Hematopoietic multipotent progenitor cell treated with erythropoietin and hydrocortisone succinate and interleukin-3 and kit ligand, for 8 days (in vitro differentiated cells): ENCODE data around the gene RTL3.
"Not testable (repeated sequence)": the region's sequence is repeated elsewhere in the genome, so short reads cannot be mapped to it uniquely, and the experiment has no call there.

Experiments used
- DNase-seq: peaks from one replicate; pipeline ENCODE4 v3.0.0-alpha.2; 2015

Gene RTL3, protein sequence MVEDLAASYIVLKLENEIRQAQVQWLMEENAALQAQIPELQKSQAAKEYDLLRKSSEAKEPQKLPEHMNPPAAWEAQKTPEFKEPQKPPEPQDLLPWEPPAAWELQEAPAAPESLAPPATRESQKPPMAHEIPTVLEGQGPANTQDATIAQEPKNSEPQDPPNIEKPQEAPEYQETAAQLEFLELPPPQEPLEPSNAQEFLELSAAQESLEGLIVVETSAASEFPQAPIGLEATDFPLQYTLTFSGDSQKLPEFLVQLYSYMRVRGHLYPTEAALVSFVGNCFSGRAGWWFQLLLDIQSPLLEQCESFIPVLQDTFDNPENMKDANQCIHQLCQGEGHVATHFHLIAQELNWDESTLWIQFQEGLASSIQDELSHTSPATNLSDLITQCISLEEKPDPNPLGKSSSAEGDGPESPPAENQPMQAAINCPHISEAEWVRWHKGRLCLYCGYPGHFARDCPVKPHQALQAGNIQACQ

GRCh38 chrX:78658845-78659744 lies at the start of gene RTL3:
Gene RTL3 (minus strand): TSS chrX:78659328. CDS start chrX:78658420, 908 bp downstream.
- DNase-seq = no peak

GRCh38 chrX:78708816-78709215 lies 49.7 kb upstream of the RTL3 start:
- no peak for DNase-seq

DNA sequence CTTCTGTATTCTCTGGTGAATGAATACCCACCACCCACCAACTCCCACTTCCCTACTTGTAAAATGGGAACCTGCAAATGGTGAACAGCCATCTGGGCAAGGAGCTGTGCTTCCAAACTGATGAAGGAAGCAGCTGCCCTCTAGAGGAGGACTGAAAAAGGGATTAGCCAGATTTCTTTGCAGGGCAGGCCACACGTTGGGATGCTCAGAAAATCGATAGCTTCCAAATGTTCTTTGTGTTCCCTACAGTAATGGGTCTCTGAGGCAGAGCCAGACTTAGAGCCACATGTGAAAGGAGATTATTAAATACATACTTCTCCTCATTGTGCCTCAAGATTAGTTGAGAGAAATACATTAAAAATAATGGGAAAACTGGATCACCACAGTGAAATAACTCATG lies 49.1 kb upstream of the RTL3 start:
- DNase-seq = peak; percentile 12

GRCh38 chrX:78706071-78706470 lies 46.9 kb upstream of the RTL3 start:
- DNase-seq = no peak

- DNase-seq = no peak
Measured at GRCh38 chrX:78693536-78693935, 34.4 kb upstream of the RTL3 start.

GRCh38 chrX:78693012-78693411 lies 33.9 kb upstream of the RTL3 start:
- DNase-seq = no peak

DNA sequence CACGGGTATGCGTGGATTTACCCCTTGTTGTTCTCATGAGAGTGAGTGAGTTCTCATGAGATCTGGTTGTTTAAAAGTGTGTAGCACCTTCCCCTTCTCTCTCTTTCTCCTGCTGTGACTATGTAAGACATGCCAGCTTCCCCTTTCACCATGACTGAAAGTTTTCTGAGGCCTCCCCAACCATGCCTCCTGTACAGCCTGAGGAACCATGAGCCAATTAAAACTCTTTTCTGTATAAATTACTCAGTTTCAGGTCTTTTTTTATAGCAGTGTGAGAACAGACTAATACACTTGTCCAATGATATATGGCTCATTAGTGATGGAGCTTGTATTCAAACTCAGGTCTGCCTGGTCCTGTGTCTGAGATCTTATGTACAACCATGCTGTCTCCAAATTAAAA lies 28.5 kb upstream of the RTL3 start:
- DNase-seq = no peak

- no peak for DNase-seq
Measured at GRCh38 chrX:78673246-78673645, 14.1 kb upstream of the RTL3 start.

GRCh38 chrX:78665342-78665741 lies 6.2 kb upstream of the RTL3 start:
- no peak for DNase-seq

- DNase-seq = no peak
Measured at GRCh38 chrX:78661836-78662235, 2.7 kb upstream of the RTL3 start.

DNA sequence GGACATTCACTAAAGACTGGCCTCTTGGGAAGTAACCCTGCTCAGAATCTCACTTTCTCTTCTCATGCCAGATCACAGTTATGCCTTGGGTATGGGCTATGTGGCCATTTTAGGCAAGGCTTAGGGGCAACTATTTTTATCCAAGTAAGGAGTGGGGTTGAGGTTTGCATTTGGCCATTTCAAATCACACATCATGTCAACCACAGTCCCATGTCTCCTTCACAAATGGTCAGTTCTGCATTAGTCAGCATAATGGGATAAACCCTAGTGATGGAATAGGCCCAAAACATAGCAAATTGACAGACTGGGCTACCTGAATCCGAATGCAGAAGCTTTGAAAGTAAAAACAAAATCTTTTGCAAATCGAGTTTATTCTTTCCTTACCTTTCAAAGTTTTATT lies 827 bp upstream of the RTL3 start:
- no peak for DNase-seq

DNA sequence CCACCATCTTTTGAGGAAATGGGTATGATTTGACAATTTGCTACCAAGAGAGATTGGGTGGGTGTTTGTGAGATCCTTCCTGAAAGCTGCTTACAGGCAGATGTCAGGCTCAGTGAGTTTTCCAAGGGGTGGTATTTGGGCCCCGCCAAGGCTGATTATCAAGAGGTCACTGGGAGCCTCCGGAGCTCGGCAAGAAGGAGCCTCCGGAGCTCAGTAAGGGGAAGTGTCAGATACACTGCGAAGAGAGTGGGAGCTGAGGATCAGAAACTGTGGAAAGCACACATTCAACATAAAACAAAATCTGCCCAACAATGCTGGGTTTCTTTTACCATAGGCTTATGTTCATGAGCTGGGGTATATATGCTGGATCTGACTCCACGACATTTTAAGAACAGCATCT lies 714 bp downstream of the RTL3 start:
- no peak for DNase-seq

GRCh38 chrX:78655642-78656041 lies 3.5 kb downstream of the RTL3 start:
- no peak for DNase-seq

- peak; percentile 41 for DNase-seq
Measured at GRCh38 chrX:78653118-78653822, 5.9 kb downstream of the RTL3 start.

DNA sequence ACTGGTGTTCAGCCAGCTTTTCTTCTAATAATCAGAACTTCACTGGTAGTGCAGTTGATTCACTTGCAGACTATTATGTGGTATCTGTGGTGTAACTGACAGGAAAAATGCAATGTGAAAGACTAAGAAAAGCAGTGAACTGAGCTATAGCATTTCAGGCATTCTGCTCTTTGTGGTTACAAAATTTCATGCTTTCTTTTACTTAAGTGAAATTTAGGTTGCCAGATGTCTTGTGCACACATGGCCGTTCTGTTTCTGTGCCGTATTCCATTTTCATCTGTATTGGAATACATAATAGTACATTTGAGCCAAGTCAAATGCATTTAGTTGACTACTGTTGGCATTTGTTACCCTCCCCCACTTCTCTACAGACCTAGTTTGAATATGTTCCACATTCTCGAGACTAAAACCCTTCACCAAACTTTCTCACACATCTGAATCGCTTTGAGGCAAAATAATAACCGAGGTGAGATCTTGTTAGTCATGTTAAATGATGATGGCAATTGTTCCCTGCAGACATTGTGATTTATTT lies 8.2 kb downstream of the RTL3 start:
- peak; percentile 28 for DNase-seq

DNA sequence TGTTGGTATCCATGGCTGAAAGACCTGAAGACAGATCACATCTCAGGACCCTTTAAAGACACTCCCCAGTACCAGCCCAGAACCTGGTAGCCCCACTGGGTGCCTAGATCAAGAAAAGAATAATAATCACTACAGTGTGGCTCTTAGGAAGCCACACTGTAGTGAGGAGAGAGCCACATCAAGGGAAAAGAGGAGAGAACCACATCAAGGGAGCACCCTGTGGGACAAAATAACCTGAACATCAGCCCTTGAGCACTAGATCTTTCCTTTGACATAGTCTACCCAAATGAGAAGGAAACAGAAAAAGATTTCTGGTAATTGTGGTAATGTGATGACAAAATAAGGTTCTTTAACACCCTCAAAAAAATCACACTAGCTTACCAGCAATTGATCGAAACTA lies 15.3 kb downstream of the RTL3 start:
- no peak for DNase-seq

GRCh38 chrX:78643096-78643495 lies 16.0 kb downstream of the RTL3 start:
- no peak for DNase-seq

DNA sequence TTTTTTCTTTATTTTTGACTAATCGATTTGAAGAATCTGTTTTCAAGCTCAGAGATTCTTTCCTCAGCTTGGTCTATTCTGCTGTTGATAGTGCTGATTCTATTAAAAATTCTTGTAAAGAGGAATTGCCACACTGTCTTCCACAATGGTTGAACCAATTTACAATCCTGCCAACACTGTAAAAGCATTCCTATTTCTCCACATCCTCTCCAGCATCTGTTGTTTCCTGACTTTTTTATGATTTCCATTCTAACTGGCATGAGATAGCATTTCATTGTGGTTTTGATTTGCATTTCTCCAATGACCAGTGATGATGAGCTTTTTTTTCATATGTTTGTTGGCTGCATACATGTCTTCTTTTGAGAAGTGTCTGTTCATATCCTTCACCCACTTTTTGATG lies 23.0 kb downstream of the RTL3 start:
- DNase-seq = not testable (repeated sequence)

- DNase-seq = no peak
Measured at GRCh38 chrX:78624962-78625909, 33.9 kb downstream of the RTL3 start.

DNA sequence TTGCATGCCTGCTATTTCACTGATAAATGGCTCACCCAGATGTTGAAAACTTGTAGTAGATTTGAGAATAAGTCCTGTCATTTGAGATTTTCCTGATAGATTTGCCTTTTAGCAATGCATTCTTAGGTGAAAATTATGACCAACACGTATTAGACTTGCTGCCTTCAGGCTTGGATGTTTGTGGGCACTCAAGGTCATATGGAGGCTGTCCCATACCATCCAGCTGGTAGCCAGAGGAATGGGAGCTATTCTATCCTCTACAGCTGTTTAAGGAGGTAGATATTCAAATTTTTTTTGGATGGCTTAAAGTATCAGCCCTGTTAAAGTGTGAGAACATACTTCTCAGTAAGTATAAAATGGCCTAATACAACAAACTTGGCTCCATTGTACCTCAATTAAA lies 34.7 kb downstream of the RTL3 start:
- no peak for DNase-seq

- DNase-seq = no peak
Measured at GRCh38 chrX:78622831-78623230, 36.3 kb downstream of the RTL3 start.

GRCh38 chrX:78619834-78620233 lies 39.3 kb downstream of the RTL3 start:
- no peak for DNase-seq
